ENCODE data around the gene ANKRD40CL.

The ANKRD40CL gene

DNA sequence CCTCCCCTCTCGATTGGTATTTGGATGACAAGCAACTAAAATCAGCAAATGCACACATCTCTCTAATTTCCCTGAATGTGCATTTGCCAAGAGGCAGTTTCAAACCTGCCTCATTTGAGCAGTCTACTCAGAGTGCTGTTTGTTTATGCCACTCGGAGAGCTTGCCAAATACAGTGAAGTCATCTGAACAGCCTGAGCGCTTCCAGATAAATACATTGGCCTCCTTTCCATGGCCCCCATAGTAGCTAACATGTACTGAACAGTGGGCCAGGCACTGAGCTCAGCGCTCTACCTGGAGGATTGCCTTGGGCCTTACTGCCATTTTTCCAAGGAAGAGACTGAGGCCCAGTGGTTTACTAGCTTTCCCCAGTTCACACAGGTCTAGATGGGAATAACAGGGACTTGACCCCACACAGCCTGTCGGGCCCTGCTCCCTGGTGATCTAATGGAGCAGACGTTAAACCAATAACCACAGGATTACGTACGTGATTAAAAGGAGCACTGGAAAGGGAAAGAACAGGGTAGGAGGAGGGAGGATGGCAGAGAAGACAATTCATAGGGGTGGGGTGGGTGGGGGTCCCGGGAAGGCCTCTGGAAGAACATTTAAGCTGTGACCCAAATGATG is 18.7 kb upstream of the ANKRD40CL start:
- no peak for DNase-seq

DNA sequence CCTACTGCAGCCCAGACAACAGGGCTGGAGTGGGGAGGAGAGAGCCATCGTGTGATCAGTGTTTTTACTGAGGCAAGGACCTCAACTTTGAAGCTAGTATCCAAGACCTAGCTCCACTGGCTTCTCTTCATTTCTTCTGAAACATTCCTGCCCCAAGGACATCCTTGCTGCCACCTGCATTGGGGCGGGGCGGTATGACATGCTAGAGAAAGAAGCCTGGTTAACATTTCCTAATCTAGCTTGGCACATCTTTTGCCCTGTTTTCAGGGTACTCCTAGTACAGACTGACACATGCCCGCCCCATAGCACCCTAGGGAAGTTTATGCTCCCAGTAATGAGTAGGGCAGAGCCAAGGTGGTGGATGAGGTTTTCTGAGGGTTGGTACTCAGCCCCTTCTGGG is 17.8 kb upstream of the ANKRD40CL start:
- DNase-seq: no peak

DNA sequence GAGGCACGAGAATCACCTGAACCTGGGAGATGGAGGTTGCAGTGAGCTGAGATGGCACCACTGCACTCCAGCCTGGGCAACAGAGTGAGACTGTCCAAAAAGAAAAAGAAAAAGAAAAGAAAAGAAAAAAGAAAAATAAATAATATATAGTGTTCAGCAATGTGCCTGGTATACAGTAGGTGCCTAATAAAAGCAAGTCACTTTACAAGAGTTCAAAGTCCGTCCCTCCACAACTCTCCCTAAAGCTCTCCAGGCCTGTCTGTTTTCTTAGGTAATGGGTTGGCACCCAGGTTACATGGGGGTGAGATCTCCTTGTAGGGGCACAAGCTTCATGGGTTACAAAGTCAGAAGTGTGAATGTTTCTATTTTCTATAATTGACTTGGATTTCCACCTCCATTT is 16.6 kb upstream of the ANKRD40CL start:
- no peak for DNase-seq

DNA sequence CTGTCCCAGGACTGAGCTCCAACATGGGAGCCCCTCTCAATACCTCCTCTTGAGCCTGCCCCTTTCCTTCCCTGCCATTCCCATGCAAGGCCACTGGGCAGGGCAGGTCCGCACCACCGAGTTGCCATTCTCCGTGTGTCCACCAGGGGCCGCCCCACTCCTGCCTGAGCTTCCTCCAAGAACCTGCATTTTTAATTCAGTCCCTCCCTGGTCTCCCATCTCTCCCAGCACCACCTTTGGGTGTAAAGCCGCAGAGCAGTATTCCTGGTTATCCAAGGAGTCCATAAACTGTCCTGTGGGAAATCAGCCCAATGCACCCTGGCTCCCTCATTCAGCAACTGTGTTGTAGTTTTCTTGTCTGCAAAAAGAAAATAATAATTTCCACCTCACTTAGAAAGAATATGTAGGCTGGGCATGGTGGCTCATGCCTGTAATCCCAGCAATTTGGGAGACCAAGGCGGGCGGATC is 15.9 kb upstream of the ANKRD40CL start:
- no peak for DNase-seq

DNA sequence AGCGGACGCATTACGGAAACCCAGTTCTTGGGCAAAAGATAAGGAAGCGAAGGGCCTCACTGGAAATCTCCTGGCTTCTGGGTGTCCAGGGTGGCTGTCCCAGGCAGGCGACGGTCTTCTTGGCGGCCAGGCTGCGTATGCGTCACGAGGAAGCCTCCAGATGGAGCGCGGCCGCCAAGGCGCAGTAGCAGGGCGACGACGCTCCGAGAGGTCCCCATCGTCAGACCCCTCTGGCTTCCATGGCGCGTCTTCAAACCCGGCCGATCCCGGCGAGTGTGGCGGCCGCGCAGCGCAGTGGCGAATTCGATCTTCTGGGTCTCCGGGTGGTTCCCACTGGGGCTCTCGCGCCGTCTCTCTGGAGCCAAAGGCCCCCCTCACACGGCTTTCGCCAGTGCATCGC is 13.8 kb upstream of the ANKRD40CL start:
- no peak for DNase-seq

DNA sequence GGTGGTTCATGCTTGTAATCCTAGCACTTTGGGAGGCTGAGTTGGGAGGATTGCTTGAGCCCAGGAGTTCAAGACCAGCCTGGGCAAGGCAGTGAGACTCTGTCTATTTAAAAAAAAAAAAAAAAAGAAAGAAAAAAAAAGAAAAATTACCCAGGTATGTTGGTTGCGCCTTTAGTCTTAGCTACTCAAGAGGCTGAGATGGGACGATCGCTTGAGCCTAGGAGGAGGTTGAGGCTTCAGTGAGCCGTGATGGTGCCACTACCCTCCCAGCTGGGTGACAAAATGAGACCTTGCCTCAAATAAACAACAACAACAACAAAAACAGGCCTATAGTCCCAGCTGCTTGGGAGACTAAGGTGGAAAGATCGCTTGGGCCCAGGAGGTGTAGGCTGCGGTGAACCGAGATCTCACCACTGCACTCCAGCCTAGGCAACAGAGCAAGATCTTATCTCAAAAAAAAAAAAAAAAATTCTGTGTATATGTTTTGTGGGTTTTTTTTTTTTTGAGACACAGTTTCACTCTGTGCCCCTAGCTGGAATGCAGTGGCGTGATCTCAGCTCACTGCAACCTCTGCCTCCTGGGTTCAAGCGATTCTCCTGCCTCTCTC is 12.5 kb upstream of the ANKRD40CL start:
- no peak for DNase-seq

DNA sequence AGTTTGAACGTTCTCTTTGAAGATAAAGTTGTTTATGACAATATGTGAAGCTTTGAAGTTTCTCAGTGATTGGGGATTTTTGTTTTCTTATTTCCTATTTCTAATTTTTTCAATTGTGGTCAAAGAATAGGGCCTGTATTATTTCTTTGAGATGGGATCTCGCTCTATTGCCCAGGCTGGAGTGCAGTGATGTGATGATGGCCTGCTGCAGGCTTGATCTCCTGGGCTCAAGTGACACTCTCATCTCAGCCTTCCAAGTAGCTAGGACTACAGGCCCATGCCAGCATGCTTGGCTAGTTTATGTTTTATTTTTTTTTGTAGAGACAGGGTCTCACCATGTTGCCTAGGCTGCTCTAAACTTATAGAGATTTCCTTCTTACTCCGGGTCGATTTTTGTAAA is 11.7 kb upstream of the ANKRD40CL start:
- DNase-seq: no peak

DNA sequence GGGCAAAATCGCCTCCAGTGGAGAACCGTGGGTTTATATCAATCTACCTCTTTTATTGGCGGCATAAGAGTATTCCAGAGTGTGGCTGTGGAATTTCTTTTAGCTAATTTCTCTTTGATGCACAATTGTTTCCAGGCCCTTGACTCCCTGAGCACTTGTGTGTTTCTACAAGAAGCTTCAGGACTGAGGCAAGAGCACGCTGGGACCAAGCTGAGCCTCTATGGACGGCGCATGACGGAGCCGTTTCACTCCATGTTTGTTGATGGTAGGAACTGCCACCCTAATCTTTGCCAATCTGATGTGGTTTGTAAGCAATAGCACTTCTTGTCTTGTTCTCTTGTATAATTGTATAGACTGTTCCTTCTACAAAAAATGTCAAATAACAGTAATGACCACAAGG is 11.2 kb upstream of the ANKRD40CL start:
- no peak for DNase-seq

DNA sequence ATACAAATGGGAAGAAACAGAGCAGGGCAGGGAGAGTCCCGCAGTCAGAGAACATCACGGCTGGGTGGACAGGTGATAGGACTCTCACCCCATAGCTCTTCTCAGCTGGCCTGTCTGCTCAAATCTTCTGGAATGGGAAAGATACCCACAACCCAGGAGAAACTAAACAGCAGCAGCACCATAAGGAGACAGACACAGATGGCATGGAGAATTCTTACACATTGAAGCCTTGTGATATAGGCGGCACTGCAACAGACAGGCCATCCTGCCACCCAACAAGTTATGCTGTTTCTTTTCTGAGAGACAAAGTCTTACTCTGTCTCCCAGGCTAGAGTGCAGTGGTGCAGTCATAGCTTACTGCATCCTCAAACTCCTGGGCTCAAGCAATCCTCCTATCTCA is 8.6 kb upstream of the ANKRD40CL start:
- DNase-seq: no peak

DNA sequence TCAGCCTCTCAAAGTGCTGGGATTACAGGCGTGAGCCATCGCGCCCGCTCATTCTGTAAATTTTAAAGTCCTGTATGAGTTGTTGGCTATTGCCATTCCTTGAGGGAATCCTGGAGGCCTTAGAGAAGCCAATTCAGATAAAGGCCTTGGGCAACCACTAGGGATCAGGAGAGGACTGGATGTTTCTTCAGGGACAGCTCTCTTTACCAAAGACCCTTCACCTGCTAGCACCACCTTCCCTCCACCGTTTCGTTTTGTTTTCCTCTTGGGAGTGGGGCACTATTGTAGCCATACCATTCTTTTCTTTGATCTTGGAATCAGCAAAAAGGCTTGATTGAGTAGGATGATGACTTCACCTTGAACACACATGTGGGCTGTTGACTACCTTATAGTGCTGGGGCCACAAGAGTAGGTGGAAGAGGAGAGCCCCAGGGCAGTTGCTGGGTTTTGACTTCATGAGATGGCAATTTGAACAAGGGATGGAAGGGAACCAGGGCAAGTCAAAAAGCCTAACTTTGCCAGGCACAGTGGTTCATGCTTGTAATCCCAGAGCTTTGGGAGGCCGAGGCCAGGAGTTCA is 7.0 kb upstream of the ANKRD40CL start:
- DNase-seq: no peak

DNA sequence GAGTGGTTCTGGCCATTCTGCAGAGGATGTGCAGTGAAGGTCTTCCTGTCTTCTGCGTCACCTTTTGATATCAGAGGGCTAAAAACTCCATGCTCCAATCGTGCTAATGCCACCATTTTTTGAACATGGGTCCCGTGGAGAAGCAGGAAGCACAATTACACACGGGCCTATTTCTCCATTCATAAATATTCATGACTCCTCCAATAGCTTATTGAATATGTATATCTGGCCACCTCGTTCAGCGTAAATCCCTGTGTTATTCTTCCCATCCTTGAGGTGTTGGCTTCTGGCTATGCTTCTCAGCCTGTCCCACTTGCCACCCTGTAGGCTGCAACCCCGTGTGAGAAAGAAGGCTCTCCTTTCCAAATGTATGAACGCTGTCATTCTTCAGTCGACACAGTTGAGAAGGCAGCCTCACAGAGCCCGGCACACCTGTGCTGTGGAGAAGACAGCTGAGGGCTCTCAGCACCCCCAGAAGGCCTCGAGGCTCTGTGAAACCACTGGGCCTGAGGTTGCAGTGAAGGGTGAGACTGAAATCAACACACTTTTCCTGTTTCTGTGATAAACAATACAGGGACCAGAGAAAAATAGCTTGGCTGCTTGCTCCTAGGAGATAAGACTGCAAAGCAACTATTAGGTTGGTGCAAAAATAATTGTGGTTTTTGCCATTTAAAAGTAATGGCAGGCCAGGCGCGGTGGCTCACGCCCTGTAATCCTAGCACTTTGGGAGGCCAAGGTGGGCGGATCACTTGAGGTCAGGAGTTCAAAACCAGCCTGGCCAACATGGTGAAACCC is 4.9 kb upstream of the ANKRD40CL start:
- DNase-seq: no peak

DNA sequence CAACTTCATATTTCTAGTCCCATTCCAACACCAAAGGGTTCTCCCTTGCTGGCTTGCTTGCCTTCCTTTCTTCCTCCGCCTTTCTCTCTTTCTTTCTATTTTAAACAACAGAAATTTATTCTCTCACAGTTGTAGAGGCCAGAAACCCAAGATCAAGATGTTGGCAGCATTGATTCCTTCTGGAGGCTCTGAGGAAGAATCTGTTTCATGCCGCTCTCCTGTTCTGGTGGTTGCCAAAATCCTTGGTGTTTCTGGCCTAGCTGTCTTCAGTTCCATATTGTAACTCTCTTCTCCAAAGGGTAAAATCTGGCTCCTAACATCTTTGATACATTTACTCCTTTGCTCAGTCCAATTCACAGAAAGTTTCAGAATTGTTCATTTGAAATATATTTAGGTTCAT is 3.0 kb upstream of the ANKRD40CL start:
- DNase-seq: no peak

DNA sequence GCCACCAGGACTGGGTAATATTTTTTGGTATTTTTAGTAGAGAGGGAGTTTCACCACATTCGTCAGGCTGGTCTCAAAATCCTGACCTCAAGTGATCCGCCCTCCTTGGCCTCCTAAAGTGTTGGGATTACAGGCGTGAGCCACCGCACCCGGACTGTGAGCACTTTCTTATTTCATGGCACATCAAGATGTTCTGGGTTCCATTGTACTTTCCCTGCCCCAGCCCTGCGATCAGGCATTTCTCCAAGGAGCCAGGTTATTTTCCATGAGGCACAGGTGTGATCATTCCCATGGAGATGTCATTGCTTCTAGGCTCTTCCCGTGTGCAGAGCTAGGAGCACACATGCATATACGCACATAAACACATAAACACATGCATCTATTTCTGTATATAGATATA is 2.6 kb upstream of the ANKRD40CL start:
- DNase-seq: no peak

DNA sequence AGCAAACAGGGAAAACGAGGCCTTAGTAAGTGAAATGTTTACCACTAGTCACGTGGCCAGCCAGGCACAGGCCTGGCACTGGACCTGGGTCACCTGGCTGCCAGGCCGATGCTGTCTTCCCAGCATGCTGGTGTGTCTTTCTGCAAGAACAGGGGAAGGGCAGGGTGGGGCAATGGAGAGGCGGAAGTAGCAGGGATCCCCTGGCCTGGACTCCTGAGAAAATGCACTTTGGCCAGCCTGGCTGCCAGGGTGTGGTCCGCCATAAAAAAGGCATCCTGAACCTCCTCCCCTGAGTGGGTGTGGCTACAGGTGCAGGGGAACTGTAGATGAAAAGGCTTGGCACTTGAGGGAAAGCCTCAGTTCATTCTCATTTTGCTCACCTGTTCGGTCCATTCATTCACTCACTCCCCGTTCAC is 1.0 kb upstream of the ANKRD40CL start:
- DNase-seq: no peak

DNA sequence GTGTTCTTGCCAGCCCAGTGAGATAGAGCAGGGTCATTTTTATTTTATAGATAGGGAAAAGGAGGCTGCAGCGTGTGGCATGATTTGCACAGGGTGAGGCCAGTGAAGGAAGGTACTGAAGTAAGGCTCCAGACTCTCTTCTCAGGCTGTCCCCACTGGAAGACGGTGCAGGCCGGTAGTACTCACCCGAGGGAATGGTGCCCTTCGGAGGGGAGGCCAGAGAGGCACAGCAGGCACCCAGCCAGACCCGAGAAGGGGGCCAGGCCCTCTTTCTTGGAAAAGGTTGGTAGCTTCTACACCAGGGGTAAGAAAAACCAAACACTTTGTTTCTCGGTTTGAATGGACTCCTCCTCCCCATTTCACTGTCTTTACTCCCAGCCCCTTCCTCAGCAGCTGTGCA is 288 bp downstream of the ANKRD40CL start:
- no peak for DNase-seq

DNA sequence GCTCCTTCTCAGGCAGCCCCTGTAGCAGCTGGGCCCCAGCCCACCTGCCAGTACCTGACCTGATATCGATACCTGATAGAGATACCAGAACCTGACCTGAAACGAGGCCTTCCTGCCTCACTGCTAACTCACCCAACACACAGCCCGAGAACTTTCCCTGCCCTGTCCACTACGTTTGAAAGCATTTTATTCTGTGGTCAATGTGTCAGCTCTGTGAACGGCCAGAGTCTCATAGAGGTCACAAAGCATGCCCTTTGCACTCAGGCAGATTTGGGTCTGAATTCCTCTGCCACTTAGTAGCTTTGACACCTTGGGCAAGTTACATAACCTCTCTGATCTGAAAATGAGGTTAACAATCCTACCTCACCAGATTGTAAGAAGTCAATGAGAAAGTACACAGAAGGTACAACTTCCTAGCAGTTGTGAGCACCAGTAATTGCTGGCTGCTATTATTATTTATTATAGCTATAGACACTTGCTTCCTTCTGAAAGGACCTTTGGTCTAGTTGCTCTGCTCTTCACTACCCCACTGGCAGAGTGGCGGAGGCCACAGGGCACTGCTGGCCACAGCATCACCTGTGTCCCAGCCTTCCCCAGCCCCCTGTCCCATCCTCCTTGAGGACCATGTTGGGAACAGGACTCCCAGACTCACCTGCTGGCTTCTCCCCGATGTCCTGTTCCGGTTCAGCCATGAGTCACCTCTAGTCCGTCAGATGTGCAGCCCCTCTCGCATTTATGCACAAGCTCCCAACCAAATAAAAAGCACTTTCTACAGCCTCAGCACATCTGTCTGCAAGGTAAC is 895 bp downstream of the ANKRD40CL start:
- DNase-seq: no peak

DNA sequence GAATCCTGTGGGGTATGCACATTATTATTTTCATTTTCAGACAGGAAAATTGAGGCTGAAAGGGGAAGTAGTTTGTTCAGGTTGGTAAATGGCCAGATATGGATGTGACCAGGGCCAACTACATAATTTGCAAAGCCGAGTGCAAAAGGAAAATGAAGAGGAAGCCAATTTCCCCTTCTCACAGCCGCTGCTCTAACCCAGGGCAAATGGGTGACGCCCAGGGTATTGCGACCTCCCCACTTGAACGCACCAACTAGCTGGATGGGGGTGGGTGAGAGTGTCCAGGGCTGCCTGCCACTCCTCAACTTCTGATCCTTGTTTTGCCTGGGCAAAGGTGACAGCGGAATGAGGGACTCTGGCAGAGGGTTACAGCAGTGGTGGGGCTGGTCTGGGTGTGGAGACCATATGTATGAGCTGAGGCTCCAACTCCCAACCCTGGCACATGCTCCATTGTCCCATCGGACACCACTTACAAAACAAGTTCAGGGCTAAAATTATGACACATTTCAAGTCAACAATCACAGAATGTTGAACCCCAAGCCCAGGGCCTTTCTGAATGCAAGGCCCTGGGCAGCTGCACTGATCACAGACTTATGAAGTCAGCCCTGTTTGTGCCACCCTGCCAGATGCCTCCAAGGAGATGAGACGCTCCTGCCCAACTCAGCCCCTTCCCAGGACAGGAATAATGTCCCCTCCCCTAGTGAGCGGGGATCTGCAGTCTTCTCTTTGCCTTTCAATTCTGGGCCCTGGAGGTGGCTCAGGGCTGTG is 1.7 kb downstream of the ANKRD40CL start:
- no peak for DNase-seq

DNA sequence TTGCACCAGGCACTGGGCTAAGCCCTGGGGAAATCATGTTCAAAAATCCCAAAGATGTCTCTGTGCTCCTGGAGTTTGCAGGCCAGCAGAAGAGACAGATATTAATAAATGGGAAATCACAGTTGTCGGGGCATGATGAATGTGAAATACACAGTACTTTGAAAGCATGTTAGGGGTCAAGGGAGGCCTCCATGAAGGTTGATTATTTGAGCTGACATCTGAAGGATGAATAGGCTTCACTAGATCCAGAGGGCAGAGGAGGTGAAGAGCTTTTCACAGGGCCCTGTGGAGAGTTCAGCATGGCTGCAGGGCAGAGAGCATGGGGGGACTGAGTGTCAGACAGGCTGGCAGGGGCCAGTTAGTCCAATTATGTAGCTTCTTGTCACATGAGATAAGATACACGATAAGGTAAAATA is 2.6 kb downstream of the ANKRD40CL start:
- DNase-seq: no peak

DNA sequence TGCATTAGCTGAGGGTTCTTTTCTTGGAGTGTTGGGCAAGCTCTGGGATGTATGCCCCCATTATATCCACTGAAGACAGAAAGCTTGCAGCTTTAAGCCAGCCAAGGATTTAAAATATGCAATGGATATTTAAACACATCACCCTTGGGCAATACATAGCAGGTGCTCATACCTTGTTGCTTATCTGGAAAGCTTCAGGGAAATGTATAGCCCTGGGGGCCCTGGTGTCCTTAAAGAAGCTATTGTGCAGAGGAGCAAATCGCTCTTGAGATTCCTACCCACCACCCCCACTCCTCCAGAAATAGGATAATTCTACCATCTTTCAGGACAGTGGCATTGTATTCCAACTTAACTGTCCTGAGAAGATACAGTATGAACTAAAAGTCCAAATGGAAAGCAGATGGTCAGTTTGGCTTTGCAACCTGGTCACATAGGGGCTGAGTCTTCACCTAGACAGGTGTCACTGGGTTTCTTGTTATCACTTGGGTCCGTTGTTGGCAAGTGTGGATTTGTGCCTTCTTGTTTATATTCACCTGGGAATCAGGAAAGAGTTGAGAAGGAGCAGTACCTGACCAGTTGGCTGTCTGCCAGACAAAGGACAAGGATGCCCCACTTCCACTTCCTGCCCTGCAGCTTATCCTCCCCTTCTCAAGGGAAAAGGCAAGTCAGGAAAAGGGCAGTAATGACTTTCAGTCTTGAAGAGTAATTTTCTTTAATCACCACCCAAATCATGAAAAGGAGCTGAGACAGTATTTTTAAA is 3.4 kb downstream of the ANKRD40CL start:
- no peak for DNase-seq

DNA sequence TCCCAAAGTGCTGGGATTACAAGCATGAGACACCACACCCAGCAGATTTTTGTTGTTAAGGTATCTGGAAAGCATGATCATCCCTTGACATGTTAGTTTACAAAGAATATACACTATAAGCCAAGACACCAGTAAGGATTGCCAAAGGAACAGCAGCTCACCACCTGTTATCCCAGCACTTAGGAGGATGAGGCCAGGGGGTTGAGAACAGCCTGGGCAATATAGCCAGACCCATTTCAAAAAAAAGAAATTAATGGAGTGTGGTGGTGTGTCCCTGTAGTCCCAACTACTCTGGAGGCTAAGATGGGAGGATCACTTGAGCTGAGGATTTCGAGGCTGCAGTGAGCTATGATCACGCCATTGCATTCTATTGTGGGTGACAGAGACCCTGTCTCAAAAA is 5.1 kb downstream of the ANKRD40CL start:
- no peak for DNase-seq

DNA sequence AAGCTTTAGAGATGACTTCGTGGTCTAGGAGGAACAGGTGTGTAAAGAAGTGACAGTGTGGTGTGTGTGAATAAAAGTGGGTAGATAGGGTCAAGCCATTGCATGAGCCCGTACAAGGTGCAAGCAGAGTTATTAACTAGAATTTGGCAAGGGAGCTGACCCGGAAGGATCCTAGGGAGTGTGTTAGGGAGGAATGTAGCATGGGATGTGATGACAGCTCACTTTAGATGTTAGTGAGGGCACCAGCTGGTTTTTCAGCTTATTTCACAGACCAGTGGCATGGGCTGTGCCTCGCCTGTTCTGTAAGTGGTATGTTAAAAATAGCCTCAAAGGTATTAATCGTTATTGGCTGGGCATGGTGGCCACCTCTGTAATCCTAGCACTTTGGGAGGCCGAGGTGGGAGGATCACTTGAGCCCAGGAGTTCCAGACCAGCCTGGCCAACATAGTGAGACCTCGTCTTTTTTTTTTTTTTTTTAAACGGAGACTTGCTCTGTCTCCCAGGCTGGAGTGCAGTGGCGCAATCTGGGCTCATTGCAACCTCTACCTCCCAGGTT is 8.3 kb downstream of the ANKRD40CL start:
- no peak for DNase-seq
